Measurements from ENCODE around the gene CD2AP. TPM values are rescaled to one million over a fixed set of nuclear protein-coding genes. Genes with fewer than 3 reads are reported as not detected.

The CD2AP gene
- total and polyA plus RNA-seq, 9 of the 15 experiments (the other 6 are each of a cell fraction or from before 2014, with no cell fraction given) = 9.4 to 69.7 (median 38.7) TPM

- TF ChIP-seq GTF3C2 (IDR thresholded peaks at IDR 0.05; ENCODE audit: borderline replicate concordance, extremely low read depth, insufficient read length) (no peak), FOXK2 (conservative IDR thresholded peaks at IDR 0.05 in 1 of 2, IDR thresholded peaks at IDR 0.05 in 1 of 2; ENCODE audit: low read depth in 2 of 2) (0 out of 4 replicates have a peak, but pooled peaks of 1 of the 2 experiments have one; percentile 17), OTX1 (CRISPR knock-in tag; IDR thresholded peaks at IDR 0.05) (no peak), E2F4 (CRISPR knock-in tag; IDR thresholded peaks at IDR 0.05; ENCODE audit: low read depth) (no peak), POLR2A (conservative IDR thresholded peaks at IDR 0.05) (peak; percentile 66), RBFOX2 (IDR thresholded peaks at IDR 0.05; ENCODE audit: low read depth, low read length) (peak; percentile 77), CC2D1A (IDR thresholded peaks at IDR 0.05) (peak; percentile 40; the same call in 1 of the 2 replicates), CBX2 (IDR thresholded peaks at IDR 0.05; ENCODE audit: insufficient read depth, low read length, poor library complexity, severe bottlenecking) (no peak), MTA3 (IDR thresholded peaks at IDR 0.05; ENCODE audit: borderline replicate concordance) (0 out of 2 replicates have a peak, but pooled peaks have one; percentile 42), EGR1 (conservative IDR thresholded peaks at IDR 0.05) (peak; percentile 56), PHF20 (IDR thresholded peaks at IDR 0.05; ENCODE audit: partially characterized antibody) (peak; percentile 3), ZNF740 (CRISPR knock-in tag; IDR thresholded peaks at IDR 0.05) (no peak), ZNF740 (tag; IDR thresholded peaks at IDR 0.05) (peak in 1 of 2 experiments; percentile 53; a peak in 1 of 4 replicates), ZFP91 (CRISPR knock-in tag; IDR thresholded peaks at IDR 0.05) (peak; percentile 40; the same call in 1 of the 2 replicates), ARID1B (IDR thresholded peaks at IDR 0.05) (peak; percentile 70; the same call in 1 of the 2 replicates), ARHGAP35 (IDR thresholded peaks at IDR 0.05; ENCODE audit: partially characterized antibody) (peak; percentile 73), ZNF584 (CRISPR knock-in tag; IDR thresholded peaks at IDR 0.05; ENCODE audit: low read depth) (no peak), ZNF699 (CRISPR knock-in tag; IDR thresholded peaks at IDR 0.05; ENCODE audit: insufficient replicate concordance) (no peak), ARID2 (IDR thresholded peaks at IDR 0.05) (peak; percentile 60; the same call in 1 of the 2 replicates), FUS (optimal IDR thresholded peaks at IDR 0.05; ENCODE audit: low read depth, low read length) (no peak)
Observed at GRCh38 chr6:47478233-47479139, 897 bp downstream of the CD2AP start (continued).
